Stomach smooth muscle (tissue), 2 donors: ENCODE measurements around the gene BMPER.

Experiments
- H3K27ac ChIP-seq: one replicate; pipeline ENCODE4 v1.7.0; 2013; ENCODE audit warnings: mild to moderate bottlenecking, low read length, inconsistent platforms
- H3K27me3 ChIP-seq, 2 donors: one replicate each; pipeline ENCODE4 v1.7.0; 2013; ENCODE audit warnings: low read length in 2 of 2; ENCODE audit not compliant: insufficient read depth in 2 of 2, control insufficient read depth in 1 of 2
- H3K36me3 ChIP-seq, 2 donors: one replicate each; pipeline ENCODE4 v1.7.0; 2013; ENCODE audit warnings: low read length in 2 of 2; ENCODE audit not compliant: control insufficient read depth in 2 of 2, insufficient read depth in 2 of 2
- H3K4me1 ChIP-seq: one replicate; pipeline ENCODE4 v1.7.0; 2013; ENCODE audit warnings: low read length; ENCODE audit not compliant: control insufficient read depth, insufficient read depth
- H3K4me3 ChIP-seq, 2 donors: one replicate each; pipeline ENCODE4 v1.7.0; 2013; ENCODE audit warnings: low read length in 2 of 2
- H3K9ac ChIP-seq, 2 donors: one replicate each; pipeline ENCODE4 v1.7.0; 2013; ENCODE audit warnings: low read length in 2 of 2, mild to moderate bottlenecking in 1 of 2
- H3K9me3 ChIP-seq, 2 donors: one replicate each; pipeline ENCODE4 v1.7.0; 2013; ENCODE audit warnings: low read length in 2 of 2; ENCODE audit not compliant: control insufficient read depth in 2 of 2
- donor health status: healthy.
- donor health status: Pancreatic carcinoma.

Gene BMPER

DNA sequence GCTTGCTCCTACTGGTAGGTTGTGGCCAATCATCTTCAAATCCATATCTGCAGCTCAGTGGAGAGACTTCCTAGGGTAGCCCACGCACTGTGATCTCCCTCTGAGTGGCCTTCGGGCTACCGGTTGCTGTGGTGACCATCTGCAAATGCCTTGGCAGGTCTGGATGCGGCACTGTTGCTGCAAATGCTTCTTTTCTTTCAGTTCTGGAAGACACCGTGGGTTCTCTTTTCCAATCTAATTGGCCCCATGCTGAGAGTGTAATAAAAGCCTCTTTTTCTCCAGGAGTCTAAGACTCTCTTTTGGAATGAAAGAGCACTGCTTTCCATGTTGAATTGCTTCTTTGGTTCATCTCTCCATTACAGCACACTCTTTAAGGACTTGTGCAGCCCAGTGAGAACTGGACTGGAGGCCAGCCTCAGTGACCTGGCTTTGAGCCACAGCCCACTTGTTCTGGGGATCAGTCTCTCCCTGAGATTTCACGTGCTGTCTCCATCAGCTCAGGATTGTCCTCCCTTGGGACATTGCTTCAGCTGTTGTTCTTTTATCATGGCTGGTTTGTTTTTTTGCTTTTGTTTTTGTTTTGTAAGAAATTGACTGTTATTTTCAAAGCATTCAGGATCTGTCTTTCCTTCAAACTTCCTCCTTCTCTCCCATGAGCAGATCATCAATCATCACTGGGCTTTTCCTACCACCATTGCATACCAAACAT lies 286.6 kb downstream of the BMPER start:
- Histone ChIP-seq H3K36me3 (no peaks in the 10 kb centered on the region), H3K4me1 (no peaks in the 10 kb centered on the region), H3K9ac (no peak overlapping the region), H3K27ac (no peak overlapping the region), H3K4me3 (no peak overlapping the region), H3K27me3 (no peaks in the 10 kb centered on the region), H3K9me3 (no peaks in the 10 kb centered on the region)

DNA sequence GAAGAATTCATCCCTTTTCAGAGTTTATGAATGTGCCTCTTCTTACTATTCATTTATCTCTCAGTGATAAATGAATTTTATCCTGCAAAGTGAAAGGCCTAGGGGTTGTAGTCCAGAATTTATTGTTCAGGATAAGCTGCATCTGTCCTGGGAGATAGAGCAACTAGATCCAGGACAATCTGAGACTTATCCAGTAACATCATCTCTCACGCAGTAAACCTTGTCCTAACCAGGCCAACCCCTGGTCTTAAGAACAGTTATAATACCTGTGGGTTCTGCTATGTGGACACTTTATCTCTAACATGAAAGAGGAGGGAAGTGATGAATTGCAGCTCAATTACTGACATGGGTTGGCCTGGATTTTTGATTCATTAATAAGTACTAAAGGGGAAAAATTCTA lies 287.6 kb downstream of the BMPER start:
- Histone ChIP-seq H3K4me3 (no peak overlapping the region), H3K36me3 (no peaks in the 10 kb centered on the region), H3K9me3 (no peaks in the 10 kb centered on the region), H3K27ac (no peak overlapping the region), H3K4me1 (no peaks in the 10 kb centered on the region), H3K27me3 (no peaks in the 10 kb centered on the region), H3K9ac (no peak overlapping the region)

- no peaks in the 10 kb centered on the region for H3K4me1 ChIP-seq
- H3K9ac ChIP-seq, result no peak overlapping the region
- no peak overlapping the region for H3K27ac ChIP-seq
- H3K36me3 ChIP-seq, result no peaks in the 10 kb centered on the region
- no peaks in the 10 kb centered on the region for H3K9me3 ChIP-seq
- H3K4me3 ChIP-seq, result no peak overlapping the region
- no peaks in the 10 kb centered on the region for H3K27me3 ChIP-seq
Measured at GRCh38 chr7:34198231-34198641, 292.9 kb downstream of the BMPER start.
